Fibroblast of lung (primary cell): ENCODE measurements around the gene TGM2. TPM values are rescaled to one million over a fixed set of nuclear protein-coding genes. Genes with fewer than 3 reads are reported as not detected.

Experiments used
- DNase-seq, 2 donors: peaks; one replicate each; pipeline versions ENCODE4 v3.0.0 to v3.0.0-alpha.2; 2010; ENCODE audit warnings: low read depth in 2 of 2
- H2AFZ ChIP-seq: 2 replicates; pipeline ENCODE4 v1.5.1; 2012; ENCODE audit warnings: low read length, control low read depth, inconsistent platforms
- H3K27ac ChIP-seq: 2 replicates; pipeline ENCODE4 v1.5.1; 2011; ENCODE audit warnings: low read length, control low read depth; ENCODE audit not compliant: insufficient read depth
- H3K27me3 ChIP-seq: 2 replicates; pipeline ENCODE4 v1.5.1; 2011; ENCODE audit warnings: mild to moderate bottlenecking, low read length; ENCODE audit not compliant: control insufficient read depth, insufficient read depth
- H3K36me3 ChIP-seq: 2 replicates; pipeline ENCODE4 v1.5.1; 2011; ENCODE audit warnings: low read length; ENCODE audit not compliant: control insufficient read depth, insufficient read depth
- H3K4me1 ChIP-seq: 2 replicates; pipeline ENCODE4 v1.5.1; 2011; ENCODE audit warnings: low read length; ENCODE audit not compliant: control insufficient read depth, insufficient read depth; ENCODE audit errors: extremely low read depth
- H3K4me2 ChIP-seq: 2 replicates; pipeline ENCODE4 v1.5.1; 2011; ENCODE audit warnings: low read length, control low read depth; ENCODE audit not compliant: insufficient read depth; ENCODE audit errors: extremely low read depth
- H3K4me3 ChIP-seq, 4 experiments: fragments of 200-600 bp in 1 of 4; sonication (generic) in 1 of 4; replicated peaks in 1 of 4; 2 replicates each; pipeline ENCODE4 v1.5.1; 2011 to 2016; ENCODE audit warnings: low read length in 4 of 4, low read depth in 3 of 4, mild to moderate bottlenecking in 3 of 4, control low read depth in 2 of 4, inconsistent platforms in 1 of 4, mixed read lengths in 1 of 4; ENCODE audit not compliant: insufficient read depth in 1 of 4; ENCODE audit errors: control extremely low read depth in 1 of 4
- H3K79me2 ChIP-seq: 2 replicates; pipeline ENCODE4 v1.5.1; 2012; ENCODE audit warnings: mild to moderate bottlenecking, low read length, inconsistent platforms; ENCODE audit not compliant: control insufficient read depth, insufficient read depth
- H3K9ac ChIP-seq: 2 replicates; pipeline ENCODE4 v1.5.1; 2011; ENCODE audit warnings: mild to moderate bottlenecking, low read length, control low read depth; ENCODE audit not compliant: insufficient read depth
- H3K9me3 ChIP-seq: 2 replicates; pipeline ENCODE4 v1.5.1; 2012; ENCODE audit warnings: low read depth, low read length; ENCODE audit not compliant: control insufficient read depth, insufficient read depth
- H4K20me1 ChIP-seq: 2 replicates; pipeline ENCODE4 v1.5.1; 2011; ENCODE audit warnings: low read length; ENCODE audit not compliant: control insufficient read depth, insufficient read depth; ENCODE audit errors: extremely low read depth
- CTCF ChIP-seq, 2 donors: IDR thresholded peaks in 1 of 2; conservative IDR thresholded peaks in 1 of 2; 1 replicate in 1 of 2; 2 replicates in 1 of 2; pipeline ENCODE4 v1.5.1; 2011 to 2012; ENCODE audit warnings: low read length in 2 of 2, control low read depth in 1 of 2, inconsistent platforms in 1 of 2, low read depth in 1 of 2, mild to moderate bottlenecking in 1 of 2
- EZH2 ChIP-seq: IDR thresholded peaks from 2 replicates; pipeline ENCODE4 v1.5.1; 2012; ENCODE audit warnings: low read length, control low read depth, mild to moderate bottlenecking; ENCODE audit errors: missing control alignments
- polyA plus RNA-seq, 2 donors: library from polyadenylated mRNA; depleted of rRNA in 1 of 2; stranded (reverse) in 1 of 2; unstranded in 1 of 2; fragments of >200 nt; gene quantifications; 2 replicates each; pipeline ENCODE4 v1.2.1, GENCODE V29; 2011 to 2012; ENCODE audit warnings: missing spikeins in 1 of 2
- total RNA-seq: library from RNA; depleted of rRNA; stranded (reverse); fragments of >200 nt; gene quantifications from 2 replicates; pipeline ENCODE4 v1.2.1, GENCODE V29; 2014

The TGM2 gene
- total and polyA plus RNA-seq, 2 donors (not counting 1 experiment from before 2014, with no cell fraction given): 103 to 238 TPM

DNA sequence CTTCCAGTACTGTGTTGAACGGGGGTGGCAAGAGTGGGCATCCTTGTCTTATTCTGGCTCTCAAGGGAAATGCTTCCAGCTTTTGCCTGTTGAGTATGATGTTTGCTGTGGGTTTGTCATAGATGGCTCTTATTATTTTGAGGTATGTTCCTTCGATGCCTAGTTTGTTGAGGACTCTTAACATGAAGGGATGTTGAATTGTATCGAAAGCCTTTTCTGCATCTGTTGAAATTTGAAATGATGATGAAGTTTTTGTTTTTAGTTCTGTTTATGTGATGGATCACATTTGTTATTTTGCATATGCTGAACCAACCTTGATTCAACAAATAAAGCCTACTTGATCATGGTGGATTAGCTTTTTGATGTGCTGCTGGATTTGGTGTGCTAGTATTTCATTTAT is 83.5 kb downstream of the TGM2 start:
- Histone ChIP-seq H3K4me3 (no peak overlapping the region), H3K4me2 (no peak overlapping the region), H4K20me1 (no peaks in the 10 kb centered on the region), H3K79me2 (peaks cover 6% of the 10 kb centered on the region), H3K36me3 (peaks cover 3% of the 10 kb centered on the region), H3K4me1 (peaks cover 19% of the 10 kb centered on the region), H3K9me3 (no peaks in the 10 kb centered on the region), H3K27me3 (no peaks in the 10 kb centered on the region), H3K27ac (no peak overlapping the region), H2AFZ (no peak overlapping the region), H3K9ac (no peak overlapping the region)
- DNase-seq: peak in 1 of 2 donors; percentile 54
- TF ChIP-seq CTCF (conservative IDR thresholded peaks at IDR 0.05 in 1 of 2, IDR thresholded peaks at IDR 0.05 in 1 of 2; ENCODE audit: low read depth in 1 of 2, low read length in 2 of 2) (no peak), EZH2 (no peak)

GRCh38 chr20:38079353-38079752 is 85.7 kb downstream of the TGM2 start:
- Histone ChIP-seq H3K36me3 (peaks cover 6% of the 10 kb centered on the region), H3K4me2 (no peak overlapping the region), H3K9me3 (no peaks in the 10 kb centered on the region), H3K9ac (no peak overlapping the region), H3K4me1 (peaks cover 25% of the 10 kb centered on the region), H4K20me1 (no peaks in the 10 kb centered on the region), H3K4me3 (no peak overlapping the region), H3K27ac (no peak overlapping the region), H3K27me3 (no peaks in the 10 kb centered on the region), H2AFZ (no peak overlapping the region), H3K79me2 (peaks cover 8% of the 10 kb centered on the region)
- TF ChIP-seq EZH2 (no peak), CTCF (conservative IDR thresholded peaks at IDR 0.05 in 1 of 2, IDR thresholded peaks at IDR 0.05 in 1 of 2; ENCODE audit: low read depth in 1 of 2, low read length in 2 of 2) (no peak)
- DNase-seq: no peak

- no peak overlapping the region for H3K4me2 ChIP-seq
- H3K4me3 ChIP-seq: no peak overlapping the region
- H3K9ac ChIP-seq: no peak overlapping the region
- H2AFZ ChIP-seq: no peak overlapping the region
- no peaks in the 10 kb centered on the region for H3K27me3 ChIP-seq
- no peak for DNase-seq
- no peak overlapping the region for H3K27ac ChIP-seq
- TF ChIP-seq CTCF (conservative IDR thresholded peaks at IDR 0.05 in 1 of 2, IDR thresholded peaks at IDR 0.05 in 1 of 2; ENCODE audit: low read depth in 1 of 2, low read length in 2 of 2): no peak
- TF ChIP-seq EZH2: no peak
- no peaks in the 10 kb centered on the region for H3K9me3 ChIP-seq
- peaks cover 8% of the 10 kb centered on the region for H3K36me3 ChIP-seq
- peaks cover 24% of the 10 kb centered on the region for H3K4me1 ChIP-seq
- H4K20me1 ChIP-seq: no peaks in the 10 kb centered on the region
- peaks cover 8% of the 10 kb centered on the region for H3K79me2 ChIP-seq
These were observed 87.0 kb downstream of the TGM2 start for GRCh38 chr20:38078084-38078483.

Other genes with a start within 250 kb of the TGM2 start
- gene TTI1, start 131.8 kb downstream of the TGM2 start, total RNA-seq: 15.9 and 20.0 TPM in 2 replicates
- 12.6 and 17.9 TPM in 2 replicates for gene TTI1, start 131.8 kb downstream of the TGM2 start, polyA plus RNA-seq
- gene RPRD1B, start 131.5 kb downstream of the TGM2 start, total RNA-seq: 21.1 and 23.8 TPM in 2 replicates
- 17.5 and 23.9 TPM in 2 replicates for gene RPRD1B, start 131.5 kb downstream of the TGM2 start, polyA plus RNA-seq
- gene KIAA1755, start 95.5 kb upstream of the TGM2 start, total RNA-seq: 2.8 and 3.1 TPM in 2 replicates
- 0.60 and 1.4 TPM in 2 replicates for gene KIAA1755, start 95.5 kb upstream of the TGM2 start, polyA plus RNA-seq
- not detected in 2 replicates for gene BPI, start 138.9 kb upstream of the TGM2 start, total RNA-seq
- gene BPI, start 138.9 kb upstream of the TGM2 start, polyA plus RNA-seq: 0.10 TPM in 1 of 2 replicates, not detected in the other
- under 0.01 and 0.17 TPM in 2 replicates for gene LBP, start 181.2 kb upstream of the TGM2 start, total RNA-seq
- gene LBP, start 181.2 kb upstream of the TGM2 start, polyA plus RNA-seq: 0.08 TPM in 1 of 2 replicates, not detected in the other